Measurements from ENCODE around the gene PABPN1L.

PABPN1L gene

GRCh38 chr16:88875703-88876234, 9.3 kb upstream of the PABPN1L start:
- H3K4me3 ChIP-seq (ENCODE audit: low read length) = no peak overlapping the region
- TF ChIP-seq CTCF (IDR thresholded peaks at IDR 0.05; ENCODE audit: low read depth, low read length, poor library complexity, severe bottlenecking) (no peak), EZH2phosphoT487 (IDR thresholded peaks at IDR 0.05; ENCODE audit: borderline replicate concordance, low read length) (no peak)
- no peak overlapping the region for H3K4me2 ChIP-seq (ENCODE audit: low read length)
- H3K79me2 ChIP-seq (ENCODE audit: control insufficient read depth, low read length) = no peaks in the 10 kb centered on the region
- no peaks in the 10 kb centered on the region for H3K9me3 ChIP-seq (ENCODE audit: control insufficient read depth, insufficient read depth, low read length)
- no peaks in the 10 kb centered on the region for H3K4me1 ChIP-seq (ENCODE audit: control insufficient read depth, low read length)
- H3F3A ChIP-seq (ENCODE audit: control insufficient read depth, insufficient read depth) = peaks cover 7% of the 10 kb centered on the region
- no peaks in the 10 kb centered on the region for H3K9me2 ChIP-seq (replicated peaks; ENCODE audit: control insufficient read depth, low read length)
- H4K20me1 ChIP-seq (ENCODE audit: control insufficient read depth, insufficient read depth, low read depth, low read length) = no peaks in the 10 kb centered on the region
- peaks cover 34% of the 10 kb centered on the region for H3K36me3 ChIP-seq (ENCODE audit: control insufficient read depth, low read length)
- H3K27ac ChIP-seq (ENCODE audit: low read depth, low read length) = no peak overlapping the region
- peaks cover 18% of the 10 kb centered on the region for H3K27me3 ChIP-seq (ENCODE audit: control insufficient read depth, low read length)

DNA sequence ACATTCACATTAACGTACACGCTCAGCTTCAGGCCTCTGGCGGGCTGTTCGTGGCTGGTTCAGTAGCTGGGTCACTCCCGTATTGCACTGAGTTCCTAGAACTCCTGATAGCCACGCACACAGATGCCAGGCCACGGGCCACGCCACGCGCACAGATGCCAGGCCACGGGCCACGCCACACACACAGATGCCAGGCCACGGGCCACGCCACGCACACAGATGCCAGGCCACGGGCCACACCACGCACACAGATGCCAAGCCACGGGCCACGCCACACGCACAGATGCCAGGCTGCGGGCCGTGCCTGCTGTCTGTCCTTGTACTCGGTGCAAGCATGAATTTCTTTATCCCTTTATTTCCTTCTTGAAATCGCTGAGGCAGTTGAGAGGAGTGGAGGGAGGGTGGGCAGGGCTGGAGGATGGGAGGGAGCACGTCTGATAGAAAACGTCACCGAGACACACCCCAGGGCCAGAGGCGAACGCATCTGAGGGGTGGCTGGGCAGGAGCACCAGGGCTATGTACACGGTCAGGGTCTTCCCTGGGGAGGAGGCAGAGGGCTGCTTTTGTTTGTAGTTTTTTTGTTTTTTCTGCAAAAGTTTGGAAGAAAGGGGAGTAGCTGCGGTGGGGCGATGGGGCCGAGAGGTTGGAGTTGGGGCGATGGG, 8.6 kb upstream of the PABPN1L start:
- Histone ChIP-seq H3K9me2 (replicated peaks; ENCODE audit: control insufficient read depth, low read length) (no peaks in the 10 kb centered on the region), H3K4me3 (ENCODE audit: low read length) (no peak overlapping the region), H3K79me2 (ENCODE audit: control insufficient read depth, low read length) (no peaks in the 10 kb centered on the region), H4K20me1 (ENCODE audit: control insufficient read depth, insufficient read depth, low read depth, low read length) (no peaks in the 10 kb centered on the region), H3K27me3 (ENCODE audit: control insufficient read depth, low read length) (peaks cover 24% of the 10 kb centered on the region), H3F3A (ENCODE audit: control insufficient read depth, insufficient read depth) (peaks cover 7% of the 10 kb centered on the region), H3K27ac (ENCODE audit: low read depth, low read length) (no peak overlapping the region), H3K4me1 (ENCODE audit: control insufficient read depth, low read length) (no peaks in the 10 kb centered on the region), H3K36me3 (ENCODE audit: control insufficient read depth, low read length) (peaks cover 28% of the 10 kb centered on the region), H3K9me3 (ENCODE audit: control insufficient read depth, insufficient read depth, low read length) (no peaks in the 10 kb centered on the region), H3K4me2 (ENCODE audit: low read length) (no peak overlapping the region)
- TF ChIP-seq CTCF (IDR thresholded peaks at IDR 0.05; ENCODE audit: low read depth, low read length, poor library complexity, severe bottlenecking) (no peak), EZH2phosphoT487 (IDR thresholded peaks at IDR 0.05; ENCODE audit: borderline replicate concordance, low read length) (no peak)

- Histone ChIP-seq H3K36me3 (ENCODE audit: control insufficient read depth, low read length) (peaks cover 9% of the 10 kb centered on the region), H3F3A (ENCODE audit: control insufficient read depth, insufficient read depth) (peaks cover 7% of the 10 kb centered on the region), H3K4me2 (ENCODE audit: low read length) (no peak overlapping the region), H3K27ac (ENCODE audit: low read depth, low read length) (no peak overlapping the region), H3K4me3 (ENCODE audit: low read length) (no peak overlapping the region), H4K20me1 (ENCODE audit: control insufficient read depth, insufficient read depth, low read depth, low read length) (no peaks in the 10 kb centered on the region), H3K4me1 (ENCODE audit: control insufficient read depth, low read length) (no peaks in the 10 kb centered on the region), H3K9me2 (replicated peaks; ENCODE audit: control insufficient read depth, low read length) (no peaks in the 10 kb centered on the region), H3K9me3 (ENCODE audit: control insufficient read depth, insufficient read depth, low read length) (no peaks in the 10 kb centered on the region), H3K79me2 (ENCODE audit: control insufficient read depth, low read length) (no peaks in the 10 kb centered on the region), H3K27me3 (ENCODE audit: control insufficient read depth, low read length) (peaks cover 37% of the 10 kb centered on the region)
- TF ChIP-seq CTCF (IDR thresholded peaks at IDR 0.05; ENCODE audit: low read depth, low read length, poor library complexity, severe bottlenecking) (no peak), EZH2phosphoT487 (IDR thresholded peaks at IDR 0.05; ENCODE audit: borderline replicate concordance, low read length) (no peak)
Measured at GRCh38 chr16:88872650-88873331, 6.3 kb upstream of the PABPN1L start.

Data from DOHH2 (cell line).